Measurements from ENCODE around the gene COL21A1. TPM values are rescaled to one million over a fixed set of nuclear protein-coding genes. Genes with fewer than 3 reads are reported as not detected.
A peak's percentile ranks its signal among the peaks of the same experiment; 100 is the strongest.

COL21A1 gene
- total RNA-seq (2016; rRNA removed; fragmentation: Illumina TruSeq; extraction: Trizol) (not detected in 2 replicates), polyA plus RNA-seq (2011; rRNA removed) (0.13 and 0.27 TPM in 2 replicates), polyA minus RNA-seq (2011; rRNA and poly(A)+ RNA removed; ENCODE audit: low replicate concordance) (not detected in 2 replicates), Bru-seq, nascent RNA (percentile 9 among the genes with signal in this experiment), BruChase-seq, experiment 1, labeled RNA remaining after a 6-hour chase (percentile 9 among the genes with signal in this experiment), BruChase-seq, experiment 2, labeled RNA remaining after a 2-hour chase (percentile 12 among the genes with signal in this experiment)
- not detected in 2 replicates for total RNA-seq (2016; cell fraction: cytosol; rRNA removed; fragmentation: Illumina TruSeq; extraction: Trizol; ENCODE audit: low read depth)
- 0.15 TPM in 1 of 2 replicates, not detected in the other for total RNA-seq (2016; cell fraction: insoluble cytoplasmic fraction; rRNA removed; fragmentation: Illumina TruSeq; extraction: Trizol)
- total RNA-seq (2016; cell fraction: membrane; rRNA removed; fragmentation: Illumina TruSeq; extraction: Trizol) = not detected in 2 replicates
- not detected in 2 replicates for total RNA-seq (2016; cell fraction: nucleus; rRNA removed; fragmentation: Illumina TruSeq; extraction: Trizol)
- 0.01 and 0.04 TPM in 2 replicates for polyA plus RNA-seq (2011; cell fraction: cytosol; rRNA removed)
- 0.21 and 2.0 TPM in 2 replicates for polyA plus RNA-seq (2011; cell fraction: nucleus; rRNA removed)
- polyA plus RNA-seq (2012) = 0.04 and 0.11 TPM in 2 replicates
- polyA plus RNA-seq (2016; cell fraction: cytosol; fragmentation: Illumina TruSeq; extraction: Trizol; ENCODE audit: low read depth) = not detected in 2 replicates
- not detected in 2 replicates for polyA plus RNA-seq (2016; cell fraction: insoluble cytoplasmic fraction; fragmentation: Illumina TruSeq; extraction: Trizol; ENCODE audit: low read depth)
- polyA plus RNA-seq (2016; cell fraction: membrane; fragmentation: Illumina TruSeq; extraction: Trizol; ENCODE audit: low read depth) = not detected in 2 replicates
- not detected in 2 replicates for polyA plus RNA-seq (2016; cell fraction: nucleus; fragmentation: Illumina TruSeq; extraction: Trizol; ENCODE audit: insufficient read depth, low read depth)
- not detected in 2 replicates for polyA minus RNA-seq (2011; cell fraction: cytosol; rRNA and poly(A)+ RNA removed)
- 0.25 and 0.77 TPM in 2 replicates for polyA minus RNA-seq (2011; cell fraction: nucleus; rRNA and poly(A)+ RNA removed)
- long read RNA-seq, experiment 1 = 0 reads
- long read RNA-seq, experiment 2 = 0 reads

DNA sequence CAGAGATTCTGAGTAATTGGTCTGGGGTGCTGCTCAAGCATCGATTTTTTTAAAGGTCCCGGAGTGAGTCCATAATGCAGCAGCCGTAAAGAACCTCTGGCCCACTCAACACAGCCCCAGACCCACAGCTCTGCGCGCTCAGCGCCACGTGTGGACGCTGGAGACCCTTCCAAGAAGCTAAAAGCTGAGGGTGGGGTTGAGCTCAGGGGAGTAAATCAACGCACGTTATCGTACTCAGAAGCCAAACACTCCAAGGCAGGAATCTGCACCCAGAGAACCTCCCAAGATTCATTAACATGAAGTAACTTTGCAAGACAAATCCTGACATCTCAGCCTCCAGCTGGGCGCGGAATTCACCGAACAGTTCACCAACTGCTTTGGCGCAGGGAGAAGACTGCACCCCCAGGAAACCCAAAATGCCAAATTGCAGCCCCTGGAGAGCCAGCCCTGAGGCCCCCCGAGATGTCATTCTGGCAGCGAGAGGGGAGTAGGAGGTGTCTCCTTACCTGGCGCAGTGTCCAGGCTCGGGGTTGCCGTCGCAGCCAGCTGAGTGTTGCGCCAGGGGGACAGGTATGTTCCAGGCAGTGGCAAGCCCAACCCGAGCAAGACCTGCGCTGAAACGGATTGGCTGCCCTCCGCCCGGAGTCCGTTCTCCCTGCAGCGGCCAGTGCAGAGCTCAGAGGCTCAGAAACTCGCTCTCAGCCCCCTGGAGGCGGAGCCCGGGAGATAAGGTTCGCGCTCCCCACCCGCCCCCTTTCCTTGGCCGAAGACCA is at the start of gene COL21A1:
Gene COL21A1, minus strand, starts transcription at position 700 of the 773 bp plus-strand sequence. CDS start 64,962 bp downstream, outside the sequence.
- Histone ChIP-seq H3K79me2 (ENCODE audit: insufficient read depth, low read length) (no peaks in the 10 kb centered on the region), H3K9me3 (ENCODE audit: low read length) (no peaks in the 10 kb centered on the region), H2AFZ (ENCODE audit: low read length) (no peak within 1 kb of the TSS), H3K9ac (ENCODE audit: insufficient read depth, low read depth, low read length) (no peak within 1 kb of the TSS), H3K4me3 (replicated peaks in 1 of 3; ENCODE audit: insufficient read depth in 1 of 3, low read depth in 2 of 3, low read length in 3 of 3) (peak within 1 kb of the TSS in 1 of 3 experiments; percentile 31; a peak in 1 of 6 replicates), H4K20me1 (ENCODE audit: insufficient read depth, low read length) (no peaks in the 10 kb centered on the region), H3K4me2 (ENCODE audit: low read depth, low read length) (peak within 1 kb of the TSS; percentile 26), H3K36me3 (replicated peaks in 1 of 2; ENCODE audit: control insufficient read depth in 1 of 2, insufficient read depth in 2 of 2, low read length in 2 of 2) (no peaks in the 10 kb centered on the region), H3K4me1 (ENCODE audit: insufficient read depth, low read length) (0 out of 2 replicates have a peak, but pooled peaks cover 8% of the 10 kb centered on the region), H3K27ac (ENCODE audit: extremely low read length, insufficient read depth, low read length) (no peak within 1 kb of the TSS), H3K27me3 (ENCODE audit: control insufficient read depth in 1 of 2, insufficient read depth in 2 of 2, low read length in 2 of 2) (peaks cover 0 to 11% of the 10 kb centered on the region in 2 experiments; a peak in 1 of 5 replicates)
- BruUV-seq (replicated peaks) = no TSS peak
- ATAC-seq (peak; percentile 98), DNase-seq (ENCODE audit: low spot score) (no peak), FAIRE-seq (no peak)
- POLR2A ChIA-PET = no interaction called here
- in situ Hi-C loops (cut with HindIII; ENCODE audit: extremely low pct_ligation_motif_present, low pct_unique_long_range_greater_than_20kb) = no loop called here
- 10% methylated on average over 36 of the region's 36 CpGs for WGBS (ENCODE audit: low lambda C conversion rate)
- intact Hi-C loops (cut with micrococcal nuclease; ENCODE audit: unreplicated experiment) = no loop called here
- CTCF ChIA-PET (ENCODE audit: low intra/inter-chr PET ratio, low total read pairs) = no interaction called here
- TF ChIP-seq SRY (CRISPR knock-in tag; IDR thresholded peaks at IDR 0.05) = 0 out of 2 replicates have a peak, but pooled peaks have one; percentile 35
- TF ChIP-seq ZNF788 (CRISPR knock-in tag; IDR thresholded peaks at IDR 0.05; ENCODE audit: borderline replicate concordance) = peak; percentile 58; the same call in 1 of the 2 replicates
- TF ChIP-seq, protein P1, sequence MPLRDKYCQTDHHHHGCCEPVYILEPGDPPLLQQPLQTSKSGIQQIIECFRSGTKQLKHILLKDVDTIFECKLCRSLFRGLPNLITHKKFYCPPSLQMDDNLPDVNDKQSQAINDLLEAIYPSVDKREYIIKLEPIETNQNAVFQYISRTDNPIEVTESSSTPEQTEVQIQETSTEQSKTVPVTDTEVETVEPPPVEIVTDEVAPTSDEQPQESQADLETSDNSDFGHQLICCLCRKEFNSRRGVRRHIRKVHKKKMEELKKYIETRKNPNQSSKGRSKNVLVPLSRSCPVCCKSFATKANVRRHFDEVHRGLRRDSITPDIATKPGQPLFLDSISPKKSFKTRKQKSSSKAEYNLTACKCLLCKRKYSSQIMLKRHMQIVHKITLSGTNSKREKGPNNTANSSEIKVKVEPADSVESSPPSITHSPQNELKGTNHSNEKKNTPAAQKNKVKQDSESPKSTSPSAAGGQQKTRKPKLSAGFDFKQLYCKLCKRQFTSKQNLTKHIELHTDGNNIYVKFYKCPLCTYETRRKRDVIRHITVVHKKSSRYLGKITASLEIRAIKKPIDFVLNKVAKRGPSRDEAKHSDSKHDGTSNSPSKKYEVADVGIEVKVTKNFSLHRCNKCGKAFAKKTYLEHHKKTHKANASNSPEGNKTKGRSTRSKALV (CRISPR knock-in tag; IDR thresholded peaks at IDR 0.05) = peak; percentile 83; the same call in 1 of the 2 replicates
- TF ChIP-seq YY1 (IDR thresholded peaks at IDR 0.05; ENCODE audit: insufficient read depth, insufficient replicate concordance, low read depth, low read length) = no peak
- TF ChIP-seq ZNF687 (CRISPR knock-in tag; IDR thresholded peaks at IDR 0.05) = peak; percentile 41; the same call in 1 of the 2 replicates
- TF ChIP-seq ZBED4 (CRISPR knock-in tag; IDR thresholded peaks at IDR 0.05; ENCODE audit: borderline replicate concordance) = no peak
- 0 out of 2 replicates have a peak, but pooled peaks have one; percentile 30 for TF ChIP-seq ZNF772 (CRISPR knock-in tag; IDR thresholded peaks at IDR 0.05)

Measured in HepG2 (cell line).